Activated T-cell treated with anti-CD3 and anti-CD28 coated beads for 24 hours (primary cell): ENCODE measurements around the gene NMBR.
"Not testable (repeated sequence)": the region's sequence is repeated elsewhere in the genome, so short reads cannot be mapped to it uniquely, and the experiment has no call there.

Experiments used
- DNase-seq: peaks from one replicate; pipeline ENCODE4 v3.0.0-alpha.2; 2020; ENCODE audit warnings: low read depth

NMBR gene

GRCh38 chr6:142058551-142059290 is 88.2 kb downstream of the NMBR start:
- no peak for DNase-seq

- no peak for DNase-seq
Measured at GRCh38 chr6:142055219-142055618, 91.7 kb downstream of the NMBR start.

GRCh38 chr6:142051404-142051803 is 95.5 kb downstream of the NMBR start:
- DNase-seq: no peak

GRCh38 chr6:142048593-142048980 is 98.3 kb downstream of the NMBR start:
- no peak for DNase-seq

- DNase-seq: no peak
Measured at GRCh38 chr6:142047934-142048592, 98.9 kb downstream of the NMBR start.

- DNase-seq: no peak
Measured at GRCh38 chr6:142045380-142046278, 101.3 kb downstream of the NMBR start.

- no peak for DNase-seq
Measured at GRCh38 chr6:142035890-142036289, 111.0 kb downstream of the NMBR start.

- no peak for DNase-seq
Measured at GRCh38 chr6:142031035-142031434, 115.9 kb downstream of the NMBR start.

GRCh38 chr6:142030115-142030619 is 116.8 kb downstream of the NMBR start:
- no peak for DNase-seq

- no peak for DNase-seq
Measured at GRCh38 chr6:142028527-142028926, 118.4 kb downstream of the NMBR start.

GRCh38 chr6:142027804-142028203 is 119.1 kb downstream of the NMBR start:
- DNase-seq: not testable (repeated sequence)

GRCh38 chr6:142027074-142027473 is 119.8 kb downstream of the NMBR start:
- no peak for DNase-seq

- no peak for DNase-seq
Measured at GRCh38 chr6:142026471-142026870, 120.5 kb downstream of the NMBR start.
